Gastrocnemius medialis (tissue), 4 donors: ENCODE data around the gene AMFR. TPM values are rescaled to one million over a fixed set of nuclear protein-coding genes. Genes with fewer than 3 reads are reported as not detected.
A peak's percentile ranks its signal among the peaks of the same experiment; 100 is the strongest.

Source experiments
- ATAC-seq, 2 donors: fragments of 150-250 bp; one replicate each; pipeline ENCODE4 v1.9.1; 2016
- DNase-seq, 2 donors: peaks; one replicate each; pipeline ENCODE4 v3.0.0-alpha.2; 2019
- H3K27ac ChIP-seq, 4 donors: fragments of 200-600 bp; sonication (generic); 1 replicate in 1 of 4; 2 replicates in 3 of 4; pipeline ENCODE4 v1.5.1; 2016 to 2018; ENCODE audit warnings: mild to moderate bottlenecking in 2 of 4, moderate library complexity in 1 of 4
- H3K27me3 ChIP-seq, 3 donors: fragments of 200-600 bp; sonication (generic) in 2 of 3; 1 replicate in 1 of 3; 2 replicates in 2 of 3; pipeline versions ENCODE4 v1.5.1 to v1.6.0; 2016 to 2019; ENCODE audit warnings: mild to moderate bottlenecking in 1 of 3, moderate library complexity in 1 of 3
- H3K36me3 ChIP-seq, 2 donors: fragments of 200-600 bp; sonication (generic) in 1 of 2; one replicate each; pipeline ENCODE4 v1.5.1; 2017 to 2018
- H3K4me1 ChIP-seq, 2 donors: fragments of 200-600 bp; sonication (generic) in 1 of 2; one replicate each; pipeline ENCODE4 v1.5.1; 2016 to 2017; ENCODE audit warnings: mild to moderate bottlenecking in 2 of 2
- H3K4me3 ChIP-seq, 4 donors: fragments of 200-600 bp; sonication (generic) in 3 of 4; 1 replicate in 1 of 4; 2 replicates in 3 of 4; pipeline ENCODE4 v1.5.1; 2016 to 2019; ENCODE audit warnings: mild to moderate bottlenecking in 2 of 4
- H3K9me3 ChIP-seq, 3 donors: fragments of 200-600 bp; sonication (generic) in 2 of 3; 1 replicate in 1 of 3; 2 replicates in 2 of 3; pipeline ENCODE4 v1.5.1; 2016 to 2019
- CTCF ChIP-seq, 5 experiments: fragments of 450-650 bp in 3 of 5; fragments of 200-600 bp in 2 of 5; sonication (generic) in 2 of 5; IDR thresholded peaks in 4 of 5; conservative IDR thresholded peaks in 1 of 5; 1 replicate in 4 of 5; 2 replicates in 1 of 5; pipeline ENCODE4 v1.5.1; 2016 to 2019; ENCODE audit warnings: antibody characterized with exemption in 5 of 5, mild to moderate bottlenecking in 3 of 5, moderate library complexity in 3 of 5
- POLR2A ChIP-seq, 2 donors: fragments of 450-650 bp; IDR thresholded peaks; one replicate each; pipeline ENCODE4 v1.6.1; 2017; ENCODE audit warnings: antibody characterized with exemption in 2 of 2, mild to moderate bottlenecking in 2 of 2, moderate library complexity in 2 of 2
- in situ Hi-C, 4 donors: fragments of 200-750 bp; cut with MboI; loops; one replicate each; pipeline versions ENCODE4 v1.15.0 to v1.8.0; 2017; ENCODE audit warnings: low sequenced_read_pairs in 4 of 4
- intact Hi-C: fragments of 100-400 bp; cut with DNase I; formaldehyde crosslinking; loops from one replicate; pipeline ENCODE4 v1.15.1; 2023; ENCODE audit warnings: low total_unique reads
- total RNA-seq, 4 donors: library from RNA; depleted of rRNA; stranded (reverse); fragments of >200 nt; gene quantifications; one replicate each; pipeline versions ENCODE4 v1.1.0 to v1.2.3, GENCODE V29; 2016

AMFR gene
- total RNA-seq, 4 donors from 2014 or later, result 349 to 951 (median 571) TPM

GRCh38 chr16:56448005-56448404 is 22.7 kb upstream of the AMFR start:
- H3K4me3 ChIP-seq, result no peak overlapping the region
- DNase-seq (no peak), ATAC-seq (no peak)
- peaks cover 0 to 14% of the 10 kb centered on the region in 2 donors for H3K36me3 ChIP-seq
- H3K4me1 ChIP-seq, result peaks cover 29% of the 10 kb centered on the region in 2 donors
- H3K27me3 ChIP-seq, result no peaks in the 10 kb centered on the region
- no peak overlapping the region for H3K27ac ChIP-seq
- intact Hi-C loops (no loop called here), in situ Hi-C loops (no loop called here)
- no peak for TF ChIP-seq CTCF (IDR thresholded peaks at IDR 0.05 in 4 of 5, conservative IDR thresholded peaks at IDR 0.05 in 1 of 5)
- no peak for TF ChIP-seq POLR2A (IDR thresholded peaks at IDR 0.05)
- no peaks in the 10 kb centered on the region for H3K9me3 ChIP-seq

- no peak for DNase-seq
- Histone ChIP-seq H3K4me1 (peaks cover 22% of the 10 kb centered on the region in 2 donors), H3K4me3 (no peak overlapping the region), H3K9me3 (no peaks in the 10 kb centered on the region), H3K36me3 (peaks cover 0 to 17% of the 10 kb centered on the region in 2 donors), H3K27ac (no peak overlapping the region), H3K27me3 (no peaks in the 10 kb centered on the region)
- intact Hi-C loops (no loop called here), in situ Hi-C loops (no loop called here)
- ATAC-seq, result no peak
- TF ChIP-seq CTCF (IDR thresholded peaks at IDR 0.05 in 4 of 5, conservative IDR thresholded peaks at IDR 0.05 in 1 of 5), result no peak
- TF ChIP-seq POLR2A (IDR thresholded peaks at IDR 0.05), result no peak
These were observed 21.9 kb upstream of the AMFR start for GRCh38 chr16:56447286-56447685.

GRCh38 chr16:56438038-56438437 is 12.7 kb upstream of the AMFR start:
- no peak overlapping the region for H3K27ac ChIP-seq
- H3K4me3 ChIP-seq, result no peak overlapping the region
- H3K36me3 ChIP-seq, result peaks cover 0 to 40% of the 10 kb centered on the region in 2 donors
- H3K27me3 ChIP-seq, result no peaks in the 10 kb centered on the region
- TF ChIP-seq POLR2A (IDR thresholded peaks at IDR 0.05) (no peak), CTCF (IDR thresholded peaks at IDR 0.05 in 4 of 5, conservative IDR thresholded peaks at IDR 0.05 in 1 of 5) (no peak)
- in situ Hi-C loops, result no loop called here
- intact Hi-C loops, result no loop called here
- no peak for ATAC-seq
- no peaks in the 10 kb centered on the region for H3K9me3 ChIP-seq
- peaks cover 0 to 4% of the 10 kb centered on the region in 2 donors for H3K4me1 ChIP-seq
- no peak for DNase-seq

- DNase-seq, result no peak
- peak overlapping the region in 2 of 4 donors; percentile 4 to 27 for H3K27ac ChIP-seq
- no peak for ATAC-seq
- no peaks in the 10 kb centered on the region for H3K9me3 ChIP-seq
- H3K4me1 ChIP-seq, result peaks cover 0 to 4% of the 10 kb centered on the region in 2 donors
- no peak overlapping the region for H3K4me3 ChIP-seq
- H3K36me3 ChIP-seq, result peaks cover 0 to 31% of the 10 kb centered on the region in 2 donors
- TF ChIP-seq POLR2A (IDR thresholded peaks at IDR 0.05) (no peak), CTCF (IDR thresholded peaks at IDR 0.05 in 4 of 5, conservative IDR thresholded peaks at IDR 0.05 in 1 of 5) (no peak)
- no peaks in the 10 kb centered on the region for H3K27me3 ChIP-seq
- intact Hi-C loops (no loop called here), in situ Hi-C loops (no loop called here)
These were observed 10.9 kb upstream of the AMFR start for GRCh38 chr16:56436258-56436657.

GRCh38 chr16:56428091-56428490 is 2.7 kb upstream of the AMFR start:
- no peak for DNase-seq

More at GRCh38 chr16:56428091-56428490, 2.7 kb upstream of the AMFR start:
- no peak overlapping the region for H3K4me3 ChIP-seq
- peaks cover 10 to 11% of the 10 kb centered on the region in 2 donors for H3K4me1 ChIP-seq
- no peaks in the 10 kb centered on the region for H3K9me3 ChIP-seq
- in situ Hi-C loops (no loop called here), intact Hi-C loops (no loop called here)
- TF ChIP-seq CTCF (IDR thresholded peaks at IDR 0.05 in 4 of 5, conservative IDR thresholded peaks at IDR 0.05 in 1 of 5), result no peak
- no peak for TF ChIP-seq POLR2A (IDR thresholded peaks at IDR 0.05)
- no peaks in the 10 kb centered on the region for H3K36me3 ChIP-seq
- H3K27me3 ChIP-seq, result no peaks in the 10 kb centered on the region
- peak overlapping the region; percentile 11 to 92 (median 23) for H3K27ac ChIP-seq
- no peak for ATAC-seq
